GM23338 (cell line): Measurements from ENCODE around the gene MAST4. TPM values are rescaled to one million over a fixed set of nuclear protein-coding genes. Genes with fewer than 3 reads are reported as not detected.

ENCODE experiments used
- ATAC-seq: fragments of 200-7000 bp; cut with Tn5 transposase; 3 replicates; pipeline ENCODE4 v1.9.1; 2020
- DNase-seq: peaks from one replicate; pipeline ENCODE4 v3.0.0-alpha.2; 2015; ENCODE audit warnings: low spot score
- H2AFZ ChIP-seq: fragments of 200-600 bp; sonication (generic); 2 replicates; pipeline ENCODE4 v1.8.0; 2016; ENCODE audit warnings: antibody characterized with exemption, mild to moderate bottlenecking, moderate library complexity
- H3F3A ChIP-seq: fragments of 200-600 bp; sonication (generic); replicated peaks from 2 replicates; pipeline ENCODE4 v1.8.0; 2017; ENCODE audit warnings: antibody characterized with exemption, mixed run types, low read depth
- H3K27ac ChIP-seq: fragments of 200-600 bp; sonication (generic); 2 replicates; pipeline ENCODE4 v1.6.1; 2016; ENCODE audit warnings: low read depth
- H3K27me3 ChIP-seq: fragments of 200-600 bp; sonication (generic); 2 replicates; pipeline ENCODE4 v1.8.0; 2016; ENCODE audit warnings: mild to moderate bottlenecking, mixed run types, moderate library complexity; ENCODE audit not compliant: insufficient read depth
- H3K36me3 ChIP-seq: fragments of 200-600 bp; sonication (generic); 2 replicates; pipeline ENCODE4 v1.8.0; 2016; ENCODE audit warnings: mild to moderate bottlenecking; ENCODE audit not compliant: insufficient read depth
- H3K4me1 ChIP-seq: fragments of 200-600 bp; sonication (generic); 2 replicates; pipeline ENCODE4 v1.8.0; 2016; ENCODE audit warnings: mild to moderate bottlenecking, moderate library complexity; ENCODE audit not compliant: insufficient read depth
- H3K4me2 ChIP-seq: fragments of 200-600 bp; sonication (generic); 2 replicates; pipeline ENCODE4 v1.7.1; 2017; ENCODE audit warnings: mixed run types
- H3K4me3 ChIP-seq: fragments of 200-600 bp; sonication (generic); 2 replicates; pipeline ENCODE4 v1.6.1; 2016; ENCODE audit warnings: mixed run types
- H3K79me2 ChIP-seq: fragments of 200-600 bp; sonication (generic); replicated peaks from 2 replicates; pipeline ENCODE4 v1.8.0; 2017; ENCODE audit warnings: mild to moderate bottlenecking; ENCODE audit not compliant: insufficient read depth
- H3K9me2 ChIP-seq: fragments of 200-600 bp; sonication (generic); 2 replicates; pipeline ENCODE4 v1.8.0; 2017; ENCODE audit not compliant: insufficient read depth
- H4K20me1 ChIP-seq: fragments of 200-600 bp; sonication (generic); replicated peaks from 2 replicates; pipeline ENCODE4 v1.8.0; 2017; ENCODE audit warnings: mild to moderate bottlenecking; ENCODE audit not compliant: insufficient read depth
- H3K27ac Mint-ChIP-seq: 2 replicates; pipeline ENCODE4 v1.8.0; 2020; ENCODE audit warnings: inconsistent platforms, mild to moderate bottlenecking, moderate library complexity, mixed read lengths
- H3K27me3 Mint-ChIP-seq: 3 replicates; pipeline ENCODE4 v1.8.0; 2022; ENCODE audit warnings: low read depth, mild to moderate bottlenecking, moderate library complexity, mixed read lengths, inconsistent platforms; ENCODE audit not compliant: insufficient read depth, poor library complexity
- H3K36me3 Mint-ChIP-seq: 3 replicates; pipeline ENCODE4 v1.8.0; 2021; ENCODE audit warnings: low read depth, mild to moderate bottlenecking, inconsistent platforms, moderate library complexity, mixed read lengths
- H3K4me1 Mint-ChIP-seq: 3 replicates; pipeline ENCODE4 v1.8.0; 2020; ENCODE audit warnings: mild to moderate bottlenecking, inconsistent platforms, mixed read lengths
- H3K4me3 Mint-ChIP-seq: 3 replicates; pipeline ENCODE4 v1.8.0; 2021; ENCODE audit warnings: moderate library complexity, mild to moderate bottlenecking, inconsistent platforms, mixed read lengths
- H3K9me3 Mint-ChIP-seq: 3 replicates; pipeline ENCODE4 v1.8.0; 2020; ENCODE audit warnings: moderate library complexity, mild to moderate bottlenecking, inconsistent platforms, mixed read lengths
- CREB1 ChIP-seq: fragments of 250-450 bp; sonication (Bioruptor Pico); IDR thresholded peaks from 2 replicates; pipeline ENCODE4 v1.5.0; 2020; ENCODE audit warnings: low read depth, mild to moderate bottlenecking, moderate library complexity
- EZH2 ChIP-seq: fragments of 200-600 bp; sonication (generic); IDR thresholded peaks from one replicate; pipeline ENCODE4 v1.8.0; 2017; ENCODE audit warnings: antibody characterized with exemption, mild to moderate bottlenecking, low read depth; ENCODE audit not compliant: unreplicated experiment
- JUNB ChIP-seq: IDR thresholded peaks from one replicate; pipeline ENCODE4 v1.6.1; 2016; ENCODE audit warnings: antibody characterized with exemption; ENCODE audit not compliant: unreplicated experiment
- POLR2AphosphoS5 ChIP-seq: IDR thresholded peaks from 2 replicates; pipeline ENCODE4 v1.6.1; 2016; ENCODE audit warnings: antibody characterized with exemption, low read depth
- STAT1 ChIP-seq: IDR thresholded peaks from one replicate; pipeline ENCODE4 v1.6.1; 2016; ENCODE audit warnings: antibody characterized with exemption; ENCODE audit not compliant: unreplicated experiment
- ZNF114 ChIP-seq: fragments of 250-450 bp; sonication (Bioruptor Pico); IDR thresholded peaks from 2 replicates; pipeline ENCODE4 v1.5.0; 2020; ENCODE audit warnings: mild to moderate bottlenecking, moderate library complexity
- ZNF331 ChIP-seq: fragments of 250-450 bp; sonication (Bioruptor Pico); IDR thresholded peaks from 2 replicates; pipeline ENCODE4 v1.5.0; 2020; ENCODE audit warnings: low read depth, mild to moderate bottlenecking, moderate library complexity
- polyA plus RNA-seq: library from polyadenylated mRNA; unstranded; fragments of >200 nt; fragmentation: Nextera tagmentation; extraction: Ambion mirVana; gene quantifications from 2 replicates; pipeline ENCODE4 v1.2.1, GENCODE V29; 2016
- total RNA-seq: library from RNA; depleted of rRNA; stranded (reverse); fragments of >200 nt; shearing (Covaris generic); gene quantifications from 2 replicates; pipeline ENCODE4 v1.2.3, GENCODE V29; 2014
- TF ChIP-seq, protein P1 (sequence below): fragments of 250-450 bp; sonication (Bioruptor Pico); IDR thresholded peaks from 2 replicates; pipeline ENCODE4 v1.5.0; 2020; ENCODE audit warnings: mild to moderate bottlenecking, moderate library complexity
- TF ChIP-seq, protein P2 (sequence below), 2 experiments: fragments of 200-600 bp in 1 of 2; sonication (generic) in 1 of 2; conservative IDR thresholded peaks; 2 replicates each; pipeline versions ENCODE4 v1.5.1 to v1.6.1; 2016 to 2017; ENCODE audit warnings: antibody characterized with exemption in 2 of 2, low read depth in 2 of 2, mild to moderate bottlenecking in 2 of 2, moderate library complexity in 1 of 2

The MAST4 gene
- total and polyA plus RNA-seq, 2 experiments from 2014 or later = 3.6 to 8.5 TPM

DNA sequence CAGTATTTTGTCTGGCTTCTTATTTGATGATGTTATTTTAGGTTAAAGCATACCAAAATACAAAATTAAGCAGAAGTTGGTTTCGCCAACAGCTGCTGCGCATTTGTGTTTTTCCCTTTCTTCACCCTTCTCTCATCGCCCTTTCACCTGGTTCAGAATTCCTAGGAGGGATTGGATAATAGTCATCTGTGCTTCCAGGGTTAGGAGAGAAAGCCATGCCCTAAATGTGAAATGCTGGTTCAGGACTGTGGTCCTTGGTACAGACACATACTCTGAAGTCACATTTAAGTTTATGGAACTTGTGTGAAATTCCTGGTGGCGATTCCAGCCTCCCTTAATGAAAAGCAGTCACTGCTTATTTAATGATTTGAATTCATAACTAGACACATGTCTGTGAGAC, 7.7 kb downstream of the MAST4 start (continued):
- TF ChIP-seq, protein P1, sequence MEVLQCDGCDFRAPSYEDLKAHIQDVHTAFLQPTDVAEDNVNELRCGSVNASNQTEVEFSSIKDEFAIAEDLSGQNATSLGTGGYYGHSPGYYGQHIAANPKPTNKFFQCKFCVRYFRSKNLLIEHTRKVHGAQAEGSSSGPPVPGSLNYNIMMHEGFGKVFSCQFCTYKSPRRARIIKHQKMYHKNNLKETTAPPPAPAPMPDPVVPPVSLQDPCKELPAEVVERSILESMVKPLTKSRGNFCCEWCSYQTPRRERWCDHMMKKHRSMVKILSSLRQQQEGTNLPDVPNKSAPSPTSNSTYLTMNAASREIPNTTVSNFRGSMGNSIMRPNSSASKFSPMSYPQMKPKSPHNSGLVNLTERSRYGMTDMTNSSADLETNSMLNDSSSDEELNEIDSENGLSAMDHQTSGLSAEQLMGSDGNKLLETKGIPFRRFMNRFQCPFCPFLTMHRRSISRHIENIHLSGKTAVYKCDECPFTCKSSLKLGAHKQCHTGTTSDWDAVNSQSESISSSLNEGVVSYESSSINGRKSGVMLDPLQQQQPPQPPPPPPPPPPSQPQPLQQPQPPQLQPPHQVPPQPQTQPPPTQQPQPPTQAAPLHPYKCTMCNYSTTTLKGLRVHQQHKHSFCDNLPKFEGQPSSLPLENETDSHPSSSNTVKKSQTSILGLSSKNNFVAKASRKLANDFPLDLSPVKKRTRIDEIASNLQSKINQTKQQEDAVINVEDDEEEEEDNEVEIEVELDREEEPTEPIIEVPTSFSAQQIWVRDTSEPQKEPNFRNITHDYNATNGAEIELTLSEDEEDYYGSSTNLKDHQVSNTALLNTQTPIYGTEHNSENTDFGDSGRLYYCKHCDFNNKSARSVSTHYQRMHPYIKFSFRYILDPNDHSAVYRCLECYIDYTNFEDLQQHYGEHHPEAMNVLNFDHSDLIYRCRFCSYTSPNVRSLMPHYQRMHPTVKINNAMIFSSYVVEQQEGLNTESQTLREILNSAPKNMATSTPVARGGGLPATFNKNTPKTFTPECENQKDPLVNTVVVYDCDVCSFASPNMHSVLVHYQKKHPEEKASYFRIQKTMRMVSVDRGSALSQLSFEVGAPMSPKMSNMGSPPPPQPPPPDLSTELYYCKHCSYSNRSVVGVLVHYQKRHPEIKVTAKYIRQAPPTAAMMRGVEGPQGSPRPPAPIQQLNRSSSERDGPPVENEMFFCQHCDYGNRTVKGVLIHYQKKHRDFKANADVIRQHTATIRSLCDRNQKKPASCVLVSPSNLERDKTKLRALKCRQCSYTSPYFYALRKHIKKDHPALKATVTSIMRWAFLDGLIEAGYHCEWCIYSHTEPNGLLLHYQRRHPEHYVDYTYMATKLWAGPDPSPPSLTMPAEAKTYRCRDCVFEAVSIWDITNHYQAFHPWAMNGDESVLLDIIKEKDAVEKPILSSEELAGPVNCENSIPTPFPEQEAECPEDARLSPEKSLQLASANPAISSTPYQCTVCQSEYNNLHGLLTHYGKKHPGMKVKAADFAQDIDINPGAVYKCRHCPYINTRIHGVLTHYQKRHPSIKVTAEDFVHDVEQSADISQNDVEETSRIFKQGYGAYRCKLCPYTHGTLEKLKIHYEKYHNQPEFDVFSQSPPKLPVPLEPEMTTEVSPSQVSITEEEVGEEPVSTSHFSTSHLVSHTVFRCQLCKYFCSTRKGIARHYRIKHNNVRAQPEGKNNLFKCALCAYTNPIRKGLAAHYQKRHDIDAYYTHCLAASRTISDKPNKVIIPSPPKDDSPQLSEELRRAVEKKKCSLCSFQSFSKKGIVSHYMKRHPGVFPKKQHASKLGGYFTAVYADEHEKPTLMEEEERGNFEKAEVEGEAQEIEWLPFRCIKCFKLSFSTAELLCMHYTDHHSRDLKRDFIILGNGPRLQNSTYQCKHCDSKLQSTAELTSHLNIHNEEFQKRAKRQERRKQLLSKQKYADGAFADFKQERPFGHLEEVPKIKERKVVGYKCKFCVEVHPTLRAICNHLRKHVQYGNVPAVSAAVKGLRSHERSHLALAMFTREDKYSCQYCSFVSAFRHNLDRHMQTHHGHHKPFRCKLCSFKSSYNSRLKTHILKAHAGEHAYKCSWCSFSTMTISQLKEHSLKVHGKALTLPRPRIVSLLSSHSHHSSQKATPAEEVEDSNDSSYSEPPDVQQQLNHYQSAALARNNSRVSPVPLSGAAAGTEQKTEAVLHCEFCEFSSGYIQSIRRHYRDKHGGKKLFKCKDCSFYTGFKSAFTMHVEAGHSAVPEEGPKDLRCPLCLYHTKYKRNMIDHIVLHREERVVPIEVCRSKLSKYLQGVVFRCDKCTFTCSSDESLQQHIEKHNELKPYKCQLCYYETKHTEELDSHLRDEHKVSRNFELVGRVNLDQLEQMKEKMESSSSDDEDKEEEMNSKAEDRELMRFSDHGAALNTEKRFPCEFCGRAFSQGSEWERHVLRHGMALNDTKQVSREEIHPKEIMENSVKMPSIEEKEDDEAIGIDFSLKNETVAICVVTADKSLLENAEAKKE (CRISPR knock-in tag) = no peak
- TF ChIP-seq CREB1 (no peak), EZH2 (no peak), ZNF331 (no peak), POLR2AphosphoS5 (no peak), ZNF114 (CRISPR knock-in tag) (no peak), STAT1 (no peak), JUNB (no peak)
- TF ChIP-seq, protein P2, sequence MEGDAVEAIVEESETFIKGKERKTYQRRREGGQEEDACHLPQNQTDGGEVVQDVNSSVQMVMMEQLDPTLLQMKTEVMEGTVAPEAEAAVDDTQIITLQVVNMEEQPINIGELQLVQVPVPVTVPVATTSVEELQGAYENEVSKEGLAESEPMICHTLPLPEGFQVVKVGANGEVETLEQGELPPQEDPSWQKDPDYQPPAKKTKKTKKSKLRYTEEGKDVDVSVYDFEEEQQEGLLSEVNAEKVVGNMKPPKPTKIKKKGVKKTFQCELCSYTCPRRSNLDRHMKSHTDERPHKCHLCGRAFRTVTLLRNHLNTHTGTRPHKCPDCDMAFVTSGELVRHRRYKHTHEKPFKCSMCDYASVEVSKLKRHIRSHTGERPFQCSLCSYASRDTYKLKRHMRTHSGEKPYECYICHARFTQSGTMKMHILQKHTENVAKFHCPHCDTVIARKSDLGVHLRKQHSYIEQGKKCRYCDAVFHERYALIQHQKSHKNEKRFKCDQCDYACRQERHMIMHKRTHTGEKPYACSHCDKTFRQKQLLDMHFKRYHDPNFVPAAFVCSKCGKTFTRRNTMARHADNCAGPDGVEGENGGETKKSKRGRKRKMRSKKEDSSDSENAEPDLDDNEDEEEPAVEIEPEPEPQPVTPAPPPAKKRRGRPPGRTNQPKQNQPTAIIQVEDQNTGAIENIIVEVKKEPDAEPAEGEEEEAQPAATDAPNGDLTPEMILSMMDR (conservative IDR thresholded peaks at IDR 0.05; ENCODE audit: low read depth in 2 of 2) = no peak

DNA sequence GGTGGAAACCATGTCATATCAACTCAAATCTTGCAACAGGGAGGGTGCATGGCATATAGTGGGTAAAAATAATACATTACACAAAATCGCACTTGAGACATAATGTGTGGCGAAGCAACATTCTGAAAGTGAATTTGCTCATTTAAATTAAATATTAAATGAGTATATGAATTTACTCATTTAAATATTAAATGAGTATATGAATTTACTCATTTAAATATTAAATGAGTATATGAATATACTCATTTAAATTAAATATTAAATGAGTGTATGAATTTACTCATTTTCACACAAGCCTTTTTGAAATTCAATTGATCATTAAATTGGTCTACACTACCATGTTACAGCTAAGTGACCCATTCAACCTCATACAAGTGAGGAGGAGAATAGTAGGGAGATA, 10.5 kb downstream of the MAST4 start:
- H3K79me2 ChIP-seq = no peaks in the 10 kb centered on the region
- no peak for ATAC-seq
- TF ChIP-seq, protein P1 (CRISPR knock-in tag) = no peak
- no peak for TF ChIP-seq STAT1
- no peak for TF ChIP-seq JUNB

More for the DNA sequence above, 10.5 kb downstream of the MAST4 start:
- Mint-ChIP-seq H3K27ac (no peak overlapping the region), H3K36me3 (no peaks in the 10 kb centered on the region), H3K4me1 (peaks cover 5% of the 10 kb centered on the region; the same call in 1 of the 3 replicates), H3K9me3 (no peaks in the 10 kb centered on the region), H3K27me3 (peaks cover 2% of the 10 kb centered on the region), H3K4me3 (no peak overlapping the region)
- Histone ChIP-seq H3K4me2 (no peak overlapping the region), H3K9me2 (no peaks in the 10 kb centered on the region), H3K4me1 (no peaks in the 10 kb centered on the region), H2AFZ (no peak overlapping the region), H3F3A (no peaks in the 10 kb centered on the region), H3K4me3 (no peak overlapping the region), H4K20me1 (no peaks in the 10 kb centered on the region), H3K27me3 (no peaks in the 10 kb centered on the region), H3K36me3 (no peaks in the 10 kb centered on the region), H3K27ac (no peak overlapping the region)
- DNase-seq = no peak
